ENCODE measurements around the gene MED13.

MED13 gene, protein sequence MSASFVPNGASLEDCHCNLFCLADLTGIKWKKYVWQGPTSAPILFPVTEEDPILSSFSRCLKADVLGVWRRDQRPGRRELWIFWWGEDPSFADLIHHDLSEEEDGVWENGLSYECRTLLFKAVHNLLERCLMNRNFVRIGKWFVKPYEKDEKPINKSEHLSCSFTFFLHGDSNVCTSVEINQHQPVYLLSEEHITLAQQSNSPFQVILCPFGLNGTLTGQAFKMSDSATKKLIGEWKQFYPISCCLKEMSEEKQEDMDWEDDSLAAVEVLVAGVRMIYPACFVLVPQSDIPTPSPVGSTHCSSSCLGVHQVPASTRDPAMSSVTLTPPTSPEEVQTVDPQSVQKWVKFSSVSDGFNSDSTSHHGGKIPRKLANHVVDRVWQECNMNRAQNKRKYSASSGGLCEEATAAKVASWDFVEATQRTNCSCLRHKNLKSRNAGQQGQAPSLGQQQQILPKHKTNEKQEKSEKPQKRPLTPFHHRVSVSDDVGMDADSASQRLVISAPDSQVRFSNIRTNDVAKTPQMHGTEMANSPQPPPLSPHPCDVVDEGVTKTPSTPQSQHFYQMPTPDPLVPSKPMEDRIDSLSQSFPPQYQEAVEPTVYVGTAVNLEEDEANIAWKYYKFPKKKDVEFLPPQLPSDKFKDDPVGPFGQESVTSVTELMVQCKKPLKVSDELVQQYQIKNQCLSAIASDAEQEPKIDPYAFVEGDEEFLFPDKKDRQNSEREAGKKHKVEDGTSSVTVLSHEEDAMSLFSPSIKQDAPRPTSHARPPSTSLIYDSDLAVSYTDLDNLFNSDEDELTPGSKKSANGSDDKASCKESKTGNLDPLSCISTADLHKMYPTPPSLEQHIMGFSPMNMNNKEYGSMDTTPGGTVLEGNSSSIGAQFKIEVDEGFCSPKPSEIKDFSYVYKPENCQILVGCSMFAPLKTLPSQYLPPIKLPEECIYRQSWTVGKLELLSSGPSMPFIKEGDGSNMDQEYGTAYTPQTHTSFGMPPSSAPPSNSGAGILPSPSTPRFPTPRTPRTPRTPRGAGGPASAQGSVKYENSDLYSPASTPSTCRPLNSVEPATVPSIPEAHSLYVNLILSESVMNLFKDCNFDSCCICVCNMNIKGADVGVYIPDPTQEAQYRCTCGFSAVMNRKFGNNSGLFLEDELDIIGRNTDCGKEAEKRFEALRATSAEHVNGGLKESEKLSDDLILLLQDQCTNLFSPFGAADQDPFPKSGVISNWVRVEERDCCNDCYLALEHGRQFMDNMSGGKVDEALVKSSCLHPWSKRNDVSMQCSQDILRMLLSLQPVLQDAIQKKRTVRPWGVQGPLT (N-terminal part only)

DNA sequence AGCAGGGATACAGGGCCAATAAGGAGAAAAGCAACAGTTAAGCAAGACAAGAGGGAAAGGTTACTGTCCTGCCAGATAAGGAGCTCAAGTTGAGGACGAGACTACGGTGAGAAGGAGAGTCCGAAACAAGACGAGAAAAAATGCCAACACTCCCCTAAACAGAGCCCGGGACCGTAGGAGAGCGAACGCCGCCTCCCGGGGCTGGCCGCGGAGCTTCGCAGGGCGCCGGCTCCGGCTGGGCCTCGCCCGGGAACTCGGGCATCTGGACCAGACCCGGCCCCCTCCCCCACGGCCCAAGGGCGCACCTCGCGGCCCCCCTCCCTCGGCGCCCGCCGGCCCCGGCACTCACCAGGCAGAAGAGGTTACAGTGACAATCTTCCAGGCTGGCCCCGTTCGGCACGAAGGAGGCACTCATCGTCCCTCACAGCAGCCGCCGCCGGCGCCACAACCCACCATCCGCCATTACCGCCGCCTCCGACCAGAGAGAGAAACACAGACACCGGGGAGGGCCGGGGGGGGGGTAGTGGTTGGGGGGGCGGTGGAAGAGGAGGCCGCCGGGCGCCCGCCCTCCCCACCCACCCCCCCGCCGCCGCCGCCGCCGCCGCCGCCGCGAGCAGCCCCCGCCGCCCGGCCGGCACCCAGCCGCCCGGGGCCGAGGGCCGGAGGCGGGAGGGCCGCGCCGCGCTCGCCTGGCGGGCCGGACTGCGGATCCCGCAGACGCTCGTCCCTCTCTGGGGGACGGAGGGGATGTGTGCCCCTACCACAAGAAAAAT lies at the start of gene MED13:
Gene MED13 (minus strand): TSS at position 488 of the 773 bp plus-strand sequence. CDS start 73 bp downstream, at position 415.
- no peak for FAIRE-seq

DNA sequence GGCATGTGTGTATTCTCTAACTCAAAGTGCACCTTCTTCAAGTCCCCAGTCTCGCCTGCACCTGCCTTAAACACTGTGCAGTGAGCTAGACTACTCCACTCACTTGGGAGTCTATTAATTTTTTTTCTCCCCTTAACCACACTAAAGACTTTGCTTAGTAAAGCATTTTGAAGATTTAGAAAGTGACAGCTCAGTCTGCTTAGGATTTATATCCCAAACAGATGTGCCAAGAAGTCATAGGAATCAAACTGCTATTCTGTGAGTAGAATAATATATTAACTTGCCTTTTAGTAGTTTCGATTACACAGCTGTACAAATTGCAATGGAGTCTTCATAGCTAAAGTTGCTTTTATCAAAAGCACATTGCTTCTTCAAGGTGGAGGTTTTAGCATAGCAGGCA lies 47.2 kb upstream of the MED13 start:
- FAIRE-seq: no peak

DNA sequence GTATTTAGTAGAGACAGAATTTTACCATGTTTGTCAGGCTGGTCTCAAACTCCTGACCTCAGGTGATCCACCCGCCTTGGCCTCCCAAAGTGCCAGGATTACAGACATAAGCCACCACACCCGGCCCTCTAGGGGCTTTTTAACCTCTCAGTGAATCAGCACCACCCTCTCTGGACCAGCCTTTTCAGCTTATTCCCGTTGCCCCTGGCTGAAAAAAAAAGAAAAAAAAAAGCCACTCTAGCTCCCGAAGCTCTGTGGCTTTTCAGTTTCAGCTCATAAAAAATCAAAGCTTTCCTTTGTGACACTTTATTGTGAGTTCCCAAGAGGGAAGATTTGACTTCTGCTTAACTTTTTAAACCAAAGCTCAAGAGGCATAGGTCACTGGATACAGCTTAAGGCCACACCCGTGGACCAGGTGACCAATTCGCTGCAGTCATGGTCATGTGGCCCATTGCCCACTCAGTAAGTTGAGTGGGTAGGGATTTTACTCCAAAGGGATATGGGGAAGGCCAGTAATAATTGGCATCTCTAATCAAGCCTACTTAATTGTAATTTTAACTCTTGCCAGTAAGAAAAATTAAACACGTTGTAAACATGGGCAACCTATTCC lies 46.6 kb upstream of the MED13 start:
- no peak for FAIRE-seq

DNA sequence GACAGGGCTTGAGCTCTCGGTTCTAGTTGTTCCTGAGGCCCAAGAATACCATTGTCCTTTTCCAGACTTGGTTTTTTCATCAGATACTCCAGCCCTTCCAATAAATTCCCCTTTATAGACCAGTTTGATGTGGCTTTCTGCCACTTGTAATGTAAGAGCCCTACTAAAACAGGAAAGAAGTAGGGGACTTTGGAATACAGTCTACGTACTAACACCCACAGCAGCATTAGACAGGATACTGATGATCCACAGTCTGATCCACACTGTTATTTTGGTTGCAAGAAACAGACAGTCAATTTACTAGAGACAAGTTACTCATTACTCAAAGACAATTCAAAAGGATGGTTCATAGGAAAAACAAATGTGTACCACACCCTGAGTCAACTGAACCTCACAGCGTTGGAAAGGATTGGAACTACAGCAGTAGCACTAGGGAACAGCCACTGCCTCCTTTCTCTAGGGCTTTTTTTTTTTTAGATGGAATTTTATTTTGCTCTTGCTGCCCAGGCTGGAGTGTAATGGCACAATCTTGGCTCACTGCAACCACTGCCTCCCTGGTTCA lies 45.9 kb upstream of the MED13 start:
- no peak for FAIRE-seq

DNA sequence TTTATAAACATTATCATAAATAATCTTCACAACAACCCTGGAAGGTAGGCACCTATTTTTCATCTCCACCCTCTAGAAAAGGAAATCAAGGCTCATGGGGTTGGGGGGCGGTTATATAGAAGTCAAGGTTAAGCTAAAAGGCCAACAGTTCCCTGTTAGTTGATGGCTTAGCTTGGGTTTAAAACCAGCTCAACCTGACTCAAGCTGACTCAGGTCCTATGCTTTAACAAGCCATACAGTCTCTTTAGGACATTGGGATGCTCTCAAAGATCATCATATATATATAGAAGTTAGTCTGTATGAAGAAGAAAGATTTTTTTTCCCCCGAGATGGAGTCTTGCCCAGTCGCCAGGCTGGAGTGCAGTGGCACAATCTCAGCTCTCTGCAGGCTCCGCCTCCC lies 44.8 kb upstream of the MED13 start:
- FAIRE-seq: no peak

DNA sequence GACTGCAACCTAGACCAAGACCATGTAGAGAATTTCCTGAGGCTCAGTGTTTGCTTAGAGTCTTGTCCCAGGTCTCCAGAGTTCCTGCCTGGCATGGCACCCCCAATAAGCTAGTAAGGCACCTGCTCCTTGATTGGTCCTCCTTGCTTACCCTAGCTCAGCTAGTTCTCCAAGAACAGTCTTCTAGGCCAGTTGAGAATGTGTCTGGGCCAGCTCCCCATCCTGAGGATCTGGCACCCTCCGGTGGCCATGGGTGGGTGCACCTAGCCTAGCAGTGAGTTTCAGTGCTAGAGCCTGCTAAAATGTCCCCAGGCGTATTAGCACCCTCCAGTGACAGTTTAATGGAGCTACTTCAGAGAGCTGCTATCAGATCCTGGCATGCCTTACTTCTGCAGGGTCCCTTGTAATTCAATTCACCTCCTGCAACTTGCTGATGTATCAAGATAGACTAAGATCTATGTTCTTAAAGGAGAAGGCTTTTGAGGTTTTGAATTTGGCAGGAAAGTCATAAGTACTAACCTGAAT lies 44.4 kb upstream of the MED13 start:
- FAIRE-seq: no peak

DNA sequence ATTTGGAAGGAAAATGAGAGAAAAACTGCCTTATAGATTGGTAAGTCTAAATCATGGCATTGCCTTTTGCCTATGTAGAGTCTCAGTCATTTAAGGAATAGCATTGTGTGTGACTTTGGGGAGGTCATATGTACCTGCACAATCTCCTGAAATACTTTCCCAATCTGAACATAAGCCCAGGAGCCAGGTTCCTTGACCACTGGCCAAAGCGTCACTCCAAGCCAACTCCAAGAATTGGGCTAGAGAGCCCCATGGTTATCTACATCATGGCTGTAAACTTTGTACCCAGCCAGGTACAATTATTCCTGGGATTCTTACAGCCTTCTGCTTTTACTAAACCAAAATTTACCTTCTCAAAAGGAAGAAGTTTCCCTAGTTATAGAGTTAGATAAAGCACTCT lies 40.8 kb upstream of the MED13 start:
- FAIRE-seq: no peak

DNA sequence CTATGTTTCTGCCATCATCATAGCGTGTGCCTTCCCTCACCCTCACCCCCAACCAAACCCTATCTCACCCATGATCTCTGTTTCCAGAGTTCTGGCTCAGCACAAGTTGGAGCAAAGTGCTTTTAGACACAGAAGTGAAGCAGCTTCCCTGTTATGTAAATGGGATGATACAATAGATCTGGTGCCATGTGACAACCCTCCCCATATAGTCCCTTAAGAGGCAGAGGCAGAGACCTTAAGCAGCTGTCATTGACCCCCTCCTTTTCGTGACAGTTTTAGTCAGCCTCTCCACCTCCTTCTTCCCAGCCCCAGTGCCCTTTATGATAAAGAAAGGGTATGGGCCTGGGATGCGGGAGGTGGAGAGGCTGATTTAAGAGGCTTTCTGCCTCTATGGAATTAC lies 40.3 kb upstream of the MED13 start:
- FAIRE-seq: no peak

DNA sequence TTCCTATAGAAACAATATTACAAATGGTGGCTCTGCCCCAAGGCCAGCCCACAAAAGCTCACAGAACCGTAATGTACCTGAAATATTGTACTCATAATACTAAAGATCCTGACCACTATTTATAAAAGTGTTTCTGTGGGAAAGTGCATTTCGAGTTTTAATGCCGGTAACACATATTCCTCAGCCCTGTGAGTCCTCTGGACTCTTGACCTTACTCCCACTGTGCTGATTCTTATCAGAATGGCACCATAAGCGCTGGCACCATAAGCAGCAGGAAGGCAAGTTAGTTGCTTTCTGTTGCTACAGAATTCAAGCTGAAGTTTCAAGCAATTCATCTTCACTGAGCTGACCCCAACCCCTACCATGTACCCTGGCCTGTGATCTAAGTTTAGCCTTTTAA lies 36.4 kb upstream of the MED13 start:
- FAIRE-seq: no peak

DNA sequence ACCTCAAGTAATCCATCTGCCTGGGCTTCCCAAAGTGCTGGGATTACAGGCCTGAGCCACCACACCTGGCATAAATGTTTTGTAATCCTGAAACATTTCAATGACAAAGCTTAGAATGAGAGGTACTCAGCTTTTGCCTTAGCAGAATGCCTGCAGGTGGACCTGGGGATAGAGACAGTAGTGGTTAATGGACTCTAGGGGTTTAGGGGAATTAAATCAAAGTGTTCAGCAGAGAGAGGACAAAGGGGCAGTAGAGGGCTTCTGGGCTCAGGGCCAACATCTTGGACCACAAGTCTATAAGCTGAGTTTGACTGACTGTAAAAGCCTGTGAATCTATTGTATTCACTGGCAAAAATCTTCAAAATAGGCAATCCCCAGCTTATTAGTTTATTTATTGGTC lies 36.0 kb upstream of the MED13 start:
- FAIRE-seq: no peak

DNA sequence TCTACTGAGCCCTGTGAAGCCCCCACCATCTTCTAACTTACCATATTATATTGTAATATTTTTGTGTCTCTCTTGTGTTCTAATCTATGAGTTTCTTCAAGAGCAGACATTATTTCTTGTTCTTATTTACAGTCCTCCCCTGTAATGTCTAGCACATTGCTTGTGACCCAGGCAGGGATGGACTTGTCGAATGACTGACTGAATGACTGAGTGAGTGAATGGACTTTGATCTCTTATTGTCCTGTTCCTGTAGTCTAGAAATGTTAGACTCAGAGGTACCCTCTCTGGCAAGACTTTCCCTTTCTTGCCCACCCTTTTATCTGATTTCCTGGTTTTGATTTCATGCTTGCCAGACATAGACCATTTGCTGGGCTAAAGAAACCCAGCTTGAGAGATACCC lies 35.0 kb upstream of the MED13 start:
- no peak for FAIRE-seq

DNA sequence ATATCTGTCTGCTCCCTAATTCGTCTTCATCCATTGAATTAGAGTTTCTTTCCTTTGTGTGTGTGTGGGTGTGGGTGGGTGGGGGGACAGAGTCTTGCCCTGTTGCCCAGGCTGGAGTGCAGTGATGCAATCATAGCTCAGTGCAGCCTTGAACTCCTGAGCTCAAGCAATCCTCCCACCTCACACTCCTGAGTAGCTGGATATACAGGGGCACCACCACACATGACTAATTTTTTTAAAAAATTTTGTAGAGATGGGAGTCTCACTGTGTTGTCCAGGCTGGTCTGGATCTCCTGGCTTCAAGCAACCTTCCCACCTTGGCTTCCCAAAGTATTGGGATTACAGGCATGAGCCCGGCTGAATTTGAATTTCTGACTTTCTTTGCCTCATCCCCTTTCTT lies 34.5 kb upstream of the MED13 start:
- no peak for FAIRE-seq

DNA sequence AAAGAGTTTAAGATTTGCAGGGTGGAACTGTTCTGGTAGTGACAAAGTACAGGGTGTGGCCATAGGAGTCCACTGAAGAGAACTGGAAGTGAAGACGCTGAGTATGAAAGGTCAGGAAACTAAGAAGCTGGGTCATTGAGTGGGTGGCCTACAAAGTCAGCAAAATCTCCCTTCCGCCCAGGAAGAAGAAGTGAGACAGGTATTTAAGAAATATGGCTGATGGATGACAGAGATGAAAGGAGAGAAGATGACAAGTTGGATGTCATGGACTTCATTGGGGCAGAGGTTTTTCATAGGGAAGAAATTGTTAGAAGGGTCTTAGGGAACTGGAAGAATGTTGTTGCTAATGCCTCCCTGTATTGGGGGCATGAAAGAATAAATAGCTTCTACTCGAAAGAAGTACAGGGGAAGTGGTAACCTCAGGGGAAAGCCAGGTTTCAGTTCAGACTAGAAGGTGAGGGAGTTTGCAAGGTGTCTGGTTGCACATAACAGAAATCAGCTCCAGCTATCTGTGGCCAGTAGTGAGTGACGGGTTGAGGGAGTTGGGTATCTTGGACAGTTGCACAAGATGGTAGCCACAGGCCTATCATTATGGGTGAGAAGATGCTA lies 33.6 kb upstream of the MED13 start:
- FAIRE-seq: no peak

DNA sequence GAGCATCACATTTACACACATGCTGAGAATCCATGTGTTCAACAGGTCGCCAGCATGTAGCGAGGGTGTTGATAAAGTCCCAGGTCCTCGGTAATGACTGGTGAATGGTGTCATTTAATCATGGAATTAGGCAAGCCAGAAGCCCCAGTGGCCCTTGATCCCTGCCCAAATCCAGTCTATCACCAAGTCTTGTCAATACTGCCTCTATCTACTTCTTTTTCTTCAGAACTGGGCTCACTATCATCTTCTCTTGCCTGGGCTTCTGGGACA lies 31.3 kb upstream of the MED13 start:
- FAIRE-seq: no peak

DNA sequence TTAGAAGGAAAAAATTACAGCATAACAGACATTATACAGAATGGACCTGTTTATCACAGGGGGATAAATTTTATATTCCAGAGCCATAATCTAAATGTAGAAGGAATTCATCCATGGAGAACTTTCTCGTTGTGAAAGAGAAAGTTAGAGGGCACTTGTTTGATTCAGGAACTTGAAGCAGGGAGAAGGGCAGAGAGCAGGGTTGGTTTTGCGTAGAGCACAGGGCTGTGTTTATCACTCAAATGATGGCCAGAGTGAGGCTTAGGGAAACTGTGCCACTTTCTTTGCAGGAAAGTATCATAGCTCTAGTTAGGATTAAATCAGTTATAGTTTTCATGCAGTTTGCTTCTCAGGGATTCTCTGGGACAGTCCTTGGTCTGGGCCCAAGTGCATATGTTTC lies 29.1 kb upstream of the MED13 start:
- FAIRE-seq: no peak

DNA sequence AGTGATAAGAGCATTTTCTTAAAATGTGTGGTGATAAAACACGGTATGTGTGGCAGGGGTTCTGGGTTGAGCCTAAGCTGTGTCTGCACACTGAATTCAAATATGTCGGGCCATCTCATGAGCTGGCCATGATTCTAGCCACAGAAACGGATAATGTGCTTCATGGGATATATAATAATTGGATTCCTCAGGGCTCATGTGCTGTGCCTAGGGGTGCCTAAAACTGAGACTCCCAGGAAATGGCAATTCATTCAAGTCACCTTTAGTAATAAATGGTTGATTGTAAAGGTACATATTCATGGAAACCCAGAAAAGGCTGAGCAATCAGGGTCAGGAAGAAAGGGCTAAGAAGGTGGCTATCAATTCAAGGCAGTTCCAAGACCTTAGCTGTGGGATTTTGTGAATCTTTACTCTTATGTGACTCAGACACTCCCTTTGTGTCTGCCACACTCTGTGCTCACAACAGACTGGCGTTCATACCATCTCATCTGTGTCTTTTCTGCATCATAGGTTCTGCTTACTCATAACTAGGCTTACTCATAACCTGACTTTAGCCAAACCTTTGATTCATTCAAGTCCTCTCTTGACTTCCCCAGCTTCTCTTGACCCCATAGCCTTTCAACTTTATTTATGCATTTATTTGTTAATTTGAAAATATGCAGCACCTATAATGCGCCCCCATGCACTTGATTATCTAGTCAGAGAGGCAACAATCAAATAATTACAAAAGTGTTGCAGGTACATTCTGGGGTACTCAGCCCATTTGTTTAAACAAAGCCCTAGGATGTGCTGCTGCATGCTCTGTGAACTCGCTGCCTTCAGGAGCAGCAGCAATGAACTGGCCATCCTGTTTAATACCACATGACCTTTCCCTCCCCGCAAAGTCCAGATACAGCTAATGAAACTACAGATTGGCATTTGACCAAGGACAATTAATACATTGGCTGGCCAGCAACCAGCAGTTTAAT lies 28.4 kb upstream of the MED13 start:
- FAIRE-seq: no peak

DNA sequence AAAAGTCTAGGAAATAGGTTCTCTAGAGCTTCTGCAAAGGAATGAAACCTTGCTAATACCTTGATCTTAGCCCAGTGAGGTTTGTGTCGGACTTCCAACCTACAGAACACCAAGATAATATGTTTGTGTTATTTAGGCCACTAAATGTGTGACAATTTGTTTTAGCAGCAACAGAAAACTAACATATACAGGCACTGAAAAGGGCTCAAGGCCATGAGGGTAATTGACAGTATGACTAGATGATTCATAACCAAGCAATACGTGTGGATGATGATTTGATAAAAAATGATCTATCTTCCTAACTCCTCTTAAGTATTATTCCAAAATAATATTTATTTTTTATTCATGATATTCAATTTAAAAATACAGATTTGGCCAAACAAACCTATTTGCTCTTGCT lies 27.7 kb upstream of the MED13 start:
- FAIRE-seq: no peak

DNA sequence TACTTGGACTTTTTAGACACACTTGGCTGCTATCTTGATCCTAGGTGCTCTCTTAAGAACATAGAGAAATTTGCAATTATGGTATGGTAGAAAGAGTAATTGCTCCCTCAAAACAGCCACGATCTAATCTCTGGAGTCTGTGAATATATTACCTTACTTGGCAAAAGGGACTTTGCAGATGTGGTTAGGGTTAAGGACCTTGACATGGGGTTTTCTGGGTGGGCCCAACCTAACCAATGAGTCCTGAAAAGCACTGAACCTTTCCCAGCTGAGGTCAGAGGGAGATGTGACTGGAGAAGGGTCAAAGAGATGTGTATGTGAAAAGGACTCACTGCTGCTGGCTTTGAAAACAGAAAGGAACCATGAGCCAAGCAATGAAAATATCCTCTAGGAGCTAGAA lies 26.7 kb upstream of the MED13 start:
- FAIRE-seq: no peak

DNA sequence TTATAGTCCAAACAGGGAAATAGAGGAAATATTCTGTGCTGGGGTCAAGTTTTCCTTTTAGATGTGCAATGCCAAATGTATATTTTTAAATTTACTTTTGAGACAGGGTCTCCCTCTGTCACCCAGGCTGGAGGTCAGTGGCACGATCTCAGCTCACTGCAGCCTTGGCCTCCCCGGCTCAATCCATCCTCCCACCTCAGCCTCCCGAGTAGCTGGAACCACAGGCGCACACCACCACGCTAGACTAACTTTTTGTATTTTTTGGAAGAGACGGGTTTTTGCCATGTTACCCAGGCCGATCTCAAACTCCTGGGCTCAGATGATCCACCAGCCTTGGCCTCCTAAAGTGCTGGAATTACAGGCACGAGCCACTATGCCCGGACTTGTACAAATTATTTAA lies 25.8 kb upstream of the MED13 start:
- no peak for FAIRE-seq
